AG04450 (cell line): ENCODE data around the gene VPS25. TPM values are rescaled to one million over a fixed set of nuclear protein-coding genes. Genes with fewer than 3 reads are reported as not detected.

ENCODE experiments used
- CTCF ChIA-PET: fragments of 300-600, 350-600 bp; formaldehyde crosslinking; extraction: SDS; loops from one replicate; lab custom pipeline; 2022; ENCODE audit warnings: antibody characterized with exemption, inconsistent platforms; lab: Charles Lee
- POLR2A ChIA-PET: fragments of 350-600 bp; formaldehyde crosslinking; extraction: SDS; loops from one replicate; lab custom pipeline; 2021; ENCODE audit warnings: antibody characterized with exemption, inconsistent platforms; lab: Yijun Ruan, JAX
- DNase-seq: peaks from one replicate; pipeline ENCODE4 v3.0.0-alpha.2; 2011; ENCODE audit warnings: low read depth, low spot score
- H3K27ac ChIP-seq: one replicate; pipeline ENCODE4 v1.5.1; 2012; ENCODE audit warnings: low read depth, low read length, control low read depth
- H3K27me3 ChIP-seq: one replicate; pipeline ENCODE4 v1.6.0; 2012; ENCODE audit warnings: low read length; ENCODE audit not compliant: control insufficient read depth, insufficient read depth
- H3K4me3 ChIP-seq: 2 replicates; pipeline ENCODE4 v1.5.1; 2011; ENCODE audit warnings: mild to moderate bottlenecking, low read depth, low read length, control low read depth
- H3K9me3 ChIP-seq: 2 replicates; pipeline ENCODE4 v1.5.1; 2012; ENCODE audit warnings: low read length; ENCODE audit not compliant: control insufficient read depth, insufficient read depth
- polyA plus RNA-seq: library from polyadenylated mRNA; depleted of rRNA; stranded (reverse); fragments of >200 nt; gene quantifications from 2 replicates; pipeline ENCODE4 v1.2.3, GENCODE V29; 2011
- TF ChIP-seq, protein P1 (sequence below): IDR thresholded peaks from 2 replicates; pipeline ENCODE4 v1.5.1; 2011; ENCODE audit warnings: low read depth, low read length, control low read depth, inconsistent platforms

VPS25 gene
- polyA plus RNA-seq, 1 experiment: 94.0 TPM

DNA sequence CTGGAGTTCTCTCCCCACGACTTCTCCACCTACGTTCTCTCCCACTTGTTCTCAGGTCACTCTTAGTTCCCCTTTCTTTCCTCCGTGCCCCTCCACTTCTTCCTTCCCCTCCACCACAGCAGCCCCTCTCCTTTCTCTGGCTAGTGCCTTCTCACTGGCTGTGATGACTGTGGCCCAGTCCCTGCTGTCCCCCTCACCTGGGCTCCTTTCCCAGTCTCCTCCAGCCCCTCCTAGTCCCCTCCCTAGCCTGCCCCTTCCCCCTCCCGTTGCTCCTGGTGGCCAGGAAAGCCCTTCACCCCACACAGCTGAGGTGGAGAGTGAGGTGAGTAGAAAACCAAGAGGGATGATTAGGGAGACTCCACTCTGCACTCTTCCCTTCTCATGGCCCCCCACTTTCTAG lies 21.8 kb downstream of the VPS25 start:
- Histone ChIP-seq H3K9me3 (no peaks in the 10 kb centered on the region; the same call in 1 of the 2 replicates), H3K4me3 (no peak overlapping the region), H3K27me3 (no peaks in the 10 kb centered on the region), H3K27ac (no peak overlapping the region)
- ChIA-PET POLR2A (interaction anchor here (0.7 kb wide), 1 partner anchor 22 kb away, joined by 3 read pairs; the partner anchor contains the start of gene VPS25), CTCF (no interaction called here)
- TF ChIP-seq, protein P1, sequence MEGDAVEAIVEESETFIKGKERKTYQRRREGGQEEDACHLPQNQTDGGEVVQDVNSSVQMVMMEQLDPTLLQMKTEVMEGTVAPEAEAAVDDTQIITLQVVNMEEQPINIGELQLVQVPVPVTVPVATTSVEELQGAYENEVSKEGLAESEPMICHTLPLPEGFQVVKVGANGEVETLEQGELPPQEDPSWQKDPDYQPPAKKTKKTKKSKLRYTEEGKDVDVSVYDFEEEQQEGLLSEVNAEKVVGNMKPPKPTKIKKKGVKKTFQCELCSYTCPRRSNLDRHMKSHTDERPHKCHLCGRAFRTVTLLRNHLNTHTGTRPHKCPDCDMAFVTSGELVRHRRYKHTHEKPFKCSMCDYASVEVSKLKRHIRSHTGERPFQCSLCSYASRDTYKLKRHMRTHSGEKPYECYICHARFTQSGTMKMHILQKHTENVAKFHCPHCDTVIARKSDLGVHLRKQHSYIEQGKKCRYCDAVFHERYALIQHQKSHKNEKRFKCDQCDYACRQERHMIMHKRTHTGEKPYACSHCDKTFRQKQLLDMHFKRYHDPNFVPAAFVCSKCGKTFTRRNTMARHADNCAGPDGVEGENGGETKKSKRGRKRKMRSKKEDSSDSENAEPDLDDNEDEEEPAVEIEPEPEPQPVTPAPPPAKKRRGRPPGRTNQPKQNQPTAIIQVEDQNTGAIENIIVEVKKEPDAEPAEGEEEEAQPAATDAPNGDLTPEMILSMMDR: no peak
- DNase-seq: no peak

- ChIA-PET CTCF (no interaction called here), POLR2A (interaction anchor here (0.5 to 0.7 kb wide), 2 partner anchors 22 to 169 kb away, joined by 3 read pairs; partner anchors contain the start of gene VPS25)
- H3K9me3 ChIP-seq: no peaks in the 10 kb centered on the region; the same call in 1 of the 2 replicates
- no peaks in the 10 kb centered on the region for H3K27me3 ChIP-seq
- TF ChIP-seq, protein P1: no peak
- no peak overlapping the region for H3K27ac ChIP-seq
- no peak overlapping the region for H3K4me3 ChIP-seq
- DNase-seq: no peak
Observed at GRCh38 chr17:42795465-42795864, 22.2 kb downstream of the VPS25 start.

GRCh38 chr17:42796066-42796758 lies 23.0 kb downstream of the VPS25 start:
- POLR2A ChIA-PET: interaction anchor here (0.5 kb wide), 1 partner anchor 168 kb away, joined by 3 read pairs; no protein-coding TSS in a partner anchor
- CTCF ChIA-PET: interaction anchor here (1.7 kb wide), 1 partner anchor 24 kb away, joined by 4 read pairs; no protein-coding TSS in a partner anchor

GRCh38 chr17:42797067-42798007 lies 24.1 kb downstream of the VPS25 start:
- no peak for DNase-seq
- TF ChIP-seq, protein P1: no peak
- ChIA-PET CTCF (interaction anchor here (0.6 to 1.7 kb wide), 3 partner anchors 23 to 75 kb away, joined by 4 to 9 read pairs (median 4); no protein-coding TSS in a partner anchor), POLR2A (interaction anchor here (0.9 kb wide), 1 partner anchor 24 kb away, joined by 3 read pairs; the partner anchor contains the start of gene VPS25)
- peak overlapping the region; percentile 96 for H3K4me3 ChIP-seq
- H3K27ac ChIP-seq: no peak overlapping the region
- peaks cover 3% of the 10 kb centered on the region for H3K27me3 ChIP-seq
- no peaks in the 10 kb centered on the region; the same call in 1 of the 2 replicates for H3K9me3 ChIP-seq

More at GRCh38 chr17:42796066-42796758, 23.0 kb downstream of the VPS25 start:
- DNase-seq: no peak
- Histone ChIP-seq H3K27ac (no peak overlapping the region), H3K9me3 (no peaks in the 10 kb centered on the region; the same call in 1 of the 2 replicates), H3K27me3 (no peaks in the 10 kb centered on the region), H3K4me3 (no peak overlapping the region)
- TF ChIP-seq, protein P1: no peak
